Gastrocnemius medialis (tissue), 4 donors: ENCODE measurements around the gene PRPF40A. TPM values are rescaled to one million over a fixed set of nuclear protein-coding genes. Genes with fewer than 3 reads are reported as not detected.

Experiments
- ATAC-seq, 2 donors: fragments of 150-250 bp; one replicate each; pipeline ENCODE4 v1.9.1; 2016
- DNase-seq, 2 donors: peaks; one replicate each; pipeline ENCODE4 v3.0.0-alpha.2; 2019
- H3K27ac ChIP-seq, 4 donors: fragments of 200-600 bp; sonication (generic); 1 replicate in 1 of 4; 2 replicates in 3 of 4; pipeline ENCODE4 v1.5.1; 2016 to 2018; ENCODE audit warnings: mild to moderate bottlenecking in 2 of 4, moderate library complexity in 1 of 4
- H3K27me3 ChIP-seq, 3 donors: fragments of 200-600 bp; sonication (generic) in 2 of 3; 1 replicate in 1 of 3; 2 replicates in 2 of 3; pipeline versions ENCODE4 v1.5.1 to v1.6.0; 2016 to 2019; ENCODE audit warnings: mild to moderate bottlenecking in 1 of 3, moderate library complexity in 1 of 3
- H3K36me3 ChIP-seq, 2 donors: fragments of 200-600 bp; sonication (generic) in 1 of 2; one replicate each; pipeline ENCODE4 v1.5.1; 2017 to 2018
- H3K4me1 ChIP-seq, 2 donors: fragments of 200-600 bp; sonication (generic) in 1 of 2; one replicate each; pipeline ENCODE4 v1.5.1; 2016 to 2017; ENCODE audit warnings: mild to moderate bottlenecking in 2 of 2
- H3K4me3 ChIP-seq, 4 donors: fragments of 200-600 bp; sonication (generic) in 3 of 4; 1 replicate in 1 of 4; 2 replicates in 3 of 4; pipeline ENCODE4 v1.5.1; 2016 to 2019; ENCODE audit warnings: mild to moderate bottlenecking in 2 of 4
- H3K9me3 ChIP-seq, 3 donors: fragments of 200-600 bp; sonication (generic) in 2 of 3; 1 replicate in 1 of 3; 2 replicates in 2 of 3; pipeline ENCODE4 v1.5.1; 2016 to 2019
- CTCF ChIP-seq, 5 experiments: fragments of 450-650 bp in 3 of 5; fragments of 200-600 bp in 2 of 5; sonication (generic) in 2 of 5; IDR thresholded peaks in 4 of 5; conservative IDR thresholded peaks in 1 of 5; 1 replicate in 4 of 5; 2 replicates in 1 of 5; pipeline ENCODE4 v1.5.1; 2016 to 2019; ENCODE audit warnings: antibody characterized with exemption in 5 of 5, mild to moderate bottlenecking in 3 of 5, moderate library complexity in 3 of 5
- POLR2A ChIP-seq, 2 donors: fragments of 450-650 bp; IDR thresholded peaks; one replicate each; pipeline ENCODE4 v1.6.1; 2017; ENCODE audit warnings: antibody characterized with exemption in 2 of 2, mild to moderate bottlenecking in 2 of 2, moderate library complexity in 2 of 2
- in situ Hi-C, 4 donors: fragments of 200-750 bp; cut with MboI; loops; one replicate each; pipeline versions ENCODE4 v1.15.0 to v1.8.0; 2017; ENCODE audit warnings: low sequenced_read_pairs in 4 of 4
- intact Hi-C: fragments of 100-400 bp; cut with DNase I; formaldehyde crosslinking; loops from one replicate; pipeline ENCODE4 v1.15.1; 2023; ENCODE audit warnings: low total_unique reads
- total RNA-seq, 4 donors: library from RNA; depleted of rRNA; stranded (reverse); fragments of >200 nt; gene quantifications; one replicate each; pipeline versions ENCODE4 v1.1.0 to v1.2.3, GENCODE V29; 2016

Gene PRPF40A
- total RNA-seq, 4 donors from 2014 or later = 65.3 to 78.0 (median 69.9) TPM

GRCh38 chr2:152647552-152647951 is 69.7 kb downstream of the PRPF40A start:
- no peak overlapping the region for H3K4me3 ChIP-seq
- H3K4me1 ChIP-seq = peaks cover 12 to 24% of the 10 kb centered on the region in 2 donors
- peak overlapping the region; percentile 22 to 60 (median 30) for H3K27ac ChIP-seq
- DNase-seq = peak; percentile 20 to 72
- in situ Hi-C loops = loop anchor here in 2 of 4 donors (25.0 kb wide), 1 partner anchor 610 kb away; no protein-coding TSS in a partner anchor
- H3K9me3 ChIP-seq = no peaks in the 10 kb centered on the region
- no peak for TF ChIP-seq POLR2A (IDR thresholded peaks at IDR 0.05)
- H3K27me3 ChIP-seq = no peaks in the 10 kb centered on the region
- intact Hi-C loops = loop anchor here (5.0 kb wide), 1 partner anchor 70 kb away; the partner anchor contains the start of genes ARL6IP6 and PRPF40A
- peak; percentile 81 to 87 for ATAC-seq
- H3K36me3 ChIP-seq = peaks cover 0 to 15% of the 10 kb centered on the region in 2 donors

- H3K4me1 ChIP-seq = peaks cover 12 to 24% of the 10 kb centered on the region in 2 donors
- ATAC-seq = peak in 1 of 2 donors; percentile 19
- intact Hi-C loops = loop anchor here (5.0 kb wide), 1 partner anchor 71 kb away; the partner anchor contains the start of genes ARL6IP6 and PRPF40A
- no peaks in the 10 kb centered on the region for H3K27me3 ChIP-seq
- H3K9me3 ChIP-seq = no peaks in the 10 kb centered on the region
- peaks cover 0 to 20% of the 10 kb centered on the region in 2 donors for H3K36me3 ChIP-seq
- no peak for DNase-seq
- TF ChIP-seq POLR2A (IDR thresholded peaks at IDR 0.05) (no peak), CTCF (IDR thresholded peaks at IDR 0.05 in 4 of 5, conservative IDR thresholded peaks at IDR 0.05 in 1 of 5) (no peak)
- H3K27ac ChIP-seq = peak overlapping the region in 3 of 4 donors; percentile 22 to 60 (median 27)
- no peak overlapping the region for H3K4me3 ChIP-seq
- in situ Hi-C loops = loop anchor here in 2 of 4 donors (25.0 kb wide), 1 partner anchor 609 kb away; no protein-coding TSS in a partner anchor
Observed at GRCh38 chr2:152646775-152647174, 70.5 kb downstream of the PRPF40A start.

GRCh38 chr2:152646264-152646663 is 71.0 kb downstream of the PRPF40A start:
- intact Hi-C loops = loop anchor here (5.0 kb wide), 1 partner anchor 71 kb away; the partner anchor contains the start of genes ARL6IP6 and PRPF40A
- H3K27me3 ChIP-seq = no peaks in the 10 kb centered on the region
- TF ChIP-seq POLR2A (IDR thresholded peaks at IDR 0.05) = no peak
- no peak for TF ChIP-seq CTCF (IDR thresholded peaks at IDR 0.05 in 4 of 5, conservative IDR thresholded peaks at IDR 0.05 in 1 of 5)
- H3K4me3 ChIP-seq = no peak overlapping the region
- DNase-seq (no peak), ATAC-seq (no peak)
- H3K4me1 ChIP-seq = peaks cover 12 to 24% of the 10 kb centered on the region in 2 donors
- no peaks in the 10 kb centered on the region for H3K9me3 ChIP-seq
- H3K36me3 ChIP-seq = peaks cover 0 to 25% of the 10 kb centered on the region in 2 donors
- in situ Hi-C loops = loop anchor here in 2 of 4 donors (25.0 kb wide), 1 partner anchor 609 kb away; no protein-coding TSS in a partner anchor
- peak overlapping the region in 2 of 4 donors; percentile 22 to 60 for H3K27ac ChIP-seq

- in situ Hi-C loops (loop anchor here in 2 of 4 donors (5.0 to 25.0 kb wide), 2 partner anchors 452 to 607 kb away; no protein-coding TSS in a partner anchor), intact Hi-C loops (no loop called here)
Observed at GRCh38 chr2:152644189-152644873, 72.9 kb downstream of the PRPF40A start.

GRCh38 chr2:152638590-152638989 is 78.7 kb downstream of the PRPF40A start:
- in situ Hi-C loops = loop anchor here (5.0 to 25.0 kb wide), 5 partner anchors 304 to 601 kb away; partner anchors contain the start of gene FMNL2 (in 1 of the 4)
- peaks cover 0 to 69% of the 10 kb centered on the region in 2 donors for H3K36me3 ChIP-seq

More at GRCh38 chr2:152644189-152644873, 72.9 kb downstream of the PRPF40A start:
- Histone ChIP-seq H3K36me3 (peaks cover 0 to 41% of the 10 kb centered on the region in 2 donors), H3K4me3 (no peak overlapping the region), H3K27ac (no peak overlapping the region), H3K4me1 (peaks cover 12 to 24% of the 10 kb centered on the region in 2 donors), H3K9me3 (no peaks in the 10 kb centered on the region), H3K27me3 (no peaks in the 10 kb centered on the region)
- TF ChIP-seq POLR2A (IDR thresholded peaks at IDR 0.05) = no peak
- DNase-seq (no peak), ATAC-seq (no peak)

More at GRCh38 chr2:152638590-152638989, 78.7 kb downstream of the PRPF40A start:
- no peaks in the 10 kb centered on the region for H3K9me3 ChIP-seq
- no peak for DNase-seq
- H3K27ac ChIP-seq = no peak overlapping the region
- no peaks in the 10 kb centered on the region for H3K4me1 ChIP-seq
- H3K4me3 ChIP-seq = no peak overlapping the region
- no peaks in the 10 kb centered on the region for H3K27me3 ChIP-seq
- ATAC-seq = no peak
- intact Hi-C loops = no loop called here
- TF ChIP-seq CTCF (IDR thresholded peaks at IDR 0.05 in 4 of 5, conservative IDR thresholded peaks at IDR 0.05 in 1 of 5) (no peak), POLR2A (IDR thresholded peaks at IDR 0.05) (no peak)
